ENCODE measurements around the gene APBB2.
"Not testable (repeated sequence)": the region's sequence is repeated elsewhere in the genome, so short reads cannot be mapped to it uniquely, and the experiment has no call there.

APBB2 gene

GRCh38 chr4:41006141-41006540 is 208.2 kb downstream of the APBB2 start:
- DNase-seq: no peak

- no peak for DNase-seq
Measured at GRCh38 chr4:41002309-41002708, 212.0 kb downstream of the APBB2 start.

- DNase-seq: no peak
Measured at GRCh38 chr4:41000356-41000755, 214.0 kb downstream of the APBB2 start.

- no peak for DNase-seq
Measured at GRCh38 chr4:40998675-40999358, 215.5 kb downstream of the APBB2 start.

GRCh38 chr4:40995850-40996249 is 218.5 kb downstream of the APBB2 start:
- no peak for DNase-seq

GRCh38 chr4:40994321-40994720 is 220.0 kb downstream of the APBB2 start:
- not testable (repeated sequence) for DNase-seq

- not testable (repeated sequence) for DNase-seq
Measured at GRCh38 chr4:40993296-40993693, 221.0 kb downstream of the APBB2 start.

- no peak for DNase-seq
Measured at GRCh38 chr4:40992472-40993295, 221.7 kb downstream of the APBB2 start.

- DNase-seq: no peak
Measured at GRCh38 chr4:40991908-40992307, 222.4 kb downstream of the APBB2 start.

GRCh38 chr4:40990899-40991265 is 223.5 kb downstream of the APBB2 start:
- DNase-seq: no peak

- DNase-seq: no peak
Measured at GRCh38 chr4:40990236-40990898, 224.0 kb downstream of the APBB2 start.

GRCh38 chr4:40987151-40987550 is 227.2 kb downstream of the APBB2 start:
- no peak for DNase-seq

- DNase-seq: no peak
Measured at GRCh38 chr4:40986375-40986774, 228.0 kb downstream of the APBB2 start.

- DNase-seq: no peak
Measured at GRCh38 chr4:40984051-40984450, 230.3 kb downstream of the APBB2 start.

GRCh38 chr4:40980318-40980883 is 233.9 kb downstream of the APBB2 start:
- no peak for DNase-seq

- DNase-seq: no peak
Measured at GRCh38 chr4:40978548-40978947, 235.8 kb downstream of the APBB2 start.

- no peak for DNase-seq
Measured at GRCh38 chr4:40976343-40976742, 238.0 kb downstream of the APBB2 start.

GRCh38 chr4:40972722-40973121 is 241.6 kb downstream of the APBB2 start:
- no peak for DNase-seq

- no peak for DNase-seq
Measured at GRCh38 chr4:40971338-40971737, 243.0 kb downstream of the APBB2 start.

- DNase-seq: no peak
Measured at GRCh38 chr4:40969501-40969900, 244.8 kb downstream of the APBB2 start.

- DNase-seq: no peak
Measured at GRCh38 chr4:40967550-40967949, 246.8 kb downstream of the APBB2 start.

- DNase-seq: no peak
Measured at GRCh38 chr4:40966091-40966490, 248.3 kb downstream of the APBB2 start.

GRCh38 chr4:40963897-40964478 is 250.4 kb downstream of the APBB2 start:
- DNase-seq: no peak

Measured in activated naive CD4-positive, alpha-beta T cell treated with Interleukin-2 at 50 U/mL for 16 hours (primary cell).